Stomach (tissue), 4 donors: Measurements from ENCODE around the gene MAPT.

Experiments used
- EP300 ChIP-seq: sonication (generic); formaldehyde crosslinking; IDR thresholded peaks from one replicate; pipeline ENCODE4 v1.6.1; 2017; ENCODE audit warnings: antibody characterized with exemption
- TF ChIP-seq, protein P1 (sequence below), 7 experiments: fragments of 450-650 bp in 4 of 7; fragments of 200-600 bp in 3 of 7; sonication (generic) in 3 of 7; IDR thresholded peaks; one replicate each; pipeline ENCODE4 v1.5.1; 2016 to 2019; ENCODE audit warnings: antibody characterized with exemption in 7 of 7, control low read depth in 2 of 7, mild to moderate bottlenecking in 1 of 7

GRCh38 chr17:45941395-45941794 is 47.0 kb downstream of the MAPT start:
- no peak for TF ChIP-seq EP300
- TF ChIP-seq, protein P1, sequence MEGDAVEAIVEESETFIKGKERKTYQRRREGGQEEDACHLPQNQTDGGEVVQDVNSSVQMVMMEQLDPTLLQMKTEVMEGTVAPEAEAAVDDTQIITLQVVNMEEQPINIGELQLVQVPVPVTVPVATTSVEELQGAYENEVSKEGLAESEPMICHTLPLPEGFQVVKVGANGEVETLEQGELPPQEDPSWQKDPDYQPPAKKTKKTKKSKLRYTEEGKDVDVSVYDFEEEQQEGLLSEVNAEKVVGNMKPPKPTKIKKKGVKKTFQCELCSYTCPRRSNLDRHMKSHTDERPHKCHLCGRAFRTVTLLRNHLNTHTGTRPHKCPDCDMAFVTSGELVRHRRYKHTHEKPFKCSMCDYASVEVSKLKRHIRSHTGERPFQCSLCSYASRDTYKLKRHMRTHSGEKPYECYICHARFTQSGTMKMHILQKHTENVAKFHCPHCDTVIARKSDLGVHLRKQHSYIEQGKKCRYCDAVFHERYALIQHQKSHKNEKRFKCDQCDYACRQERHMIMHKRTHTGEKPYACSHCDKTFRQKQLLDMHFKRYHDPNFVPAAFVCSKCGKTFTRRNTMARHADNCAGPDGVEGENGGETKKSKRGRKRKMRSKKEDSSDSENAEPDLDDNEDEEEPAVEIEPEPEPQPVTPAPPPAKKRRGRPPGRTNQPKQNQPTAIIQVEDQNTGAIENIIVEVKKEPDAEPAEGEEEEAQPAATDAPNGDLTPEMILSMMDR (IDR thresholded peaks at IDR 0.05): no peak
